SK-N-SH treated with all-trans-retinoic acid at 6 μM for 48 hours (cell line): Measurements from ENCODE around the gene RGPD3.
"Not testable (repeated sequence)": the region's sequence is repeated elsewhere in the genome, so short reads cannot be mapped to it uniquely, and the experiment has no call there.

Experiments
- ATAC-seq: fragments of 200-7000 bp; cut with Tn5 transposase; 3 replicates; pipeline ENCODE4 v1.9.1; 2020; ENCODE audit warnings: mild to moderate bottlenecking, moderate library complexity
- ARNTL ChIP-seq: fragments of 450-650 bp; formaldehyde crosslinking; IDR thresholded peaks from 2 replicates; pipeline ENCODE4 v1.5.0; 2020; ENCODE audit warnings: low read depth, mild to moderate bottlenecking, moderate library complexity, borderline replicate concordance
- ESRRG ChIP-seq: fragments of 250-450 bp; sonication (Bioruptor Pico); IDR thresholded peaks from 2 replicates; pipeline ENCODE4 v1.6.1; 2021; ENCODE audit warnings: mild to moderate bottlenecking
- GLIS3 ChIP-seq: fragments of 250-450 bp; sonication (Bioruptor Pico); IDR thresholded peaks from 2 replicates; pipeline ENCODE4 v1.5.0; 2020; ENCODE audit warnings: mild to moderate bottlenecking, moderate library complexity
- ISL1 ChIP-seq: fragments of 250-450 bp; sonication (Bioruptor Pico); IDR thresholded peaks from 2 replicates; pipeline ENCODE4 v2.1.2; 2022; ENCODE audit warnings: mild to moderate bottlenecking, moderate library complexity
- PPARA ChIP-seq: fragments of 250-450 bp; sonication (Bioruptor Pico); IDR thresholded peaks from 2 replicates; pipeline ENCODE4 v1.5.0; 2020; ENCODE audit warnings: mild to moderate bottlenecking, borderline replicate concordance
- RARB ChIP-seq: fragments of 250-450 bp; sonication (Bioruptor Pico); IDR thresholded peaks from 2 replicates; pipeline ENCODE4 v1.8.0; 2021; ENCODE audit warnings: mild to moderate bottlenecking, moderate library complexity
- SNAI2 ChIP-seq: fragments of 250-450 bp; sonication (Bioruptor Pico); IDR thresholded peaks from 2 replicates; pipeline ENCODE4 v1.5.0; 2020; ENCODE audit warnings: mild to moderate bottlenecking, moderate library complexity
- TCF4 ChIP-seq: fragments of 250-450 bp; sonication (Bioruptor Pico); IDR thresholded peaks from 2 replicates; pipeline ENCODE4 v1.8.0; 2021; ENCODE audit warnings: mild to moderate bottlenecking, moderate library complexity, borderline replicate concordance
- TOX ChIP-seq: fragments of 250-450 bp; sonication (Bioruptor Pico); IDR thresholded peaks from 2 replicates; pipeline ENCODE4 v1.8.0; 2021; ENCODE audit warnings: mild to moderate bottlenecking, moderate library complexity, borderline replicate concordance
- TSHZ2 ChIP-seq: fragments of 250-450 bp; sonication (Bioruptor Pico); IDR thresholded peaks from 2 replicates; pipeline ENCODE4 v1.5.0; 2020; ENCODE audit warnings: mild to moderate bottlenecking, moderate library complexity
- ZC3H10 ChIP-seq: fragments of 250-450 bp; sonication (Bioruptor Pico); IDR thresholded peaks from 2 replicates; pipeline ENCODE4 v1.5.1; 2021; ENCODE audit warnings: mild to moderate bottlenecking, moderate library complexity
- ZFP30 ChIP-seq: fragments of 450-650 bp; formaldehyde crosslinking; IDR thresholded peaks from 2 replicates; pipeline ENCODE4 v1.5.0; 2022; ENCODE audit warnings: mild to moderate bottlenecking, moderate library complexity
- ZNF565 ChIP-seq: fragments of 450-650 bp; formaldehyde crosslinking; conservative IDR thresholded peaks from 2 replicates; pipeline ENCODE4 v1.5.0; 2020; ENCODE audit warnings: low read depth, mild to moderate bottlenecking, moderate library complexity
- ZNF8 ChIP-seq: fragments of 450-650 bp; formaldehyde crosslinking; IDR thresholded peaks from 2 replicates; pipeline ENCODE4 v1.5.0; 2020; ENCODE audit warnings: mild to moderate bottlenecking, moderate library complexity
- TF ChIP-seq, protein P1 (sequence below): fragments of 250-450 bp; sonication (Bioruptor Pico); IDR thresholded peaks from 2 replicates; pipeline ENCODE4 v1.5.1; 2021; ENCODE audit warnings: mild to moderate bottlenecking, moderate library complexity
- TF ChIP-seq, protein P2 (sequence below): fragments of 250-450 bp; sonication (Bioruptor Pico); IDR thresholded peaks from 2 replicates; pipeline ENCODE4 v1.5.1; 2020; ENCODE audit warnings: low read depth, mild to moderate bottlenecking, moderate library complexity

RGPD3 gene

GRCh38 chr2:106468107-106468506 lies at the start of gene RGPD3:
TSS of gene RGPD3 (minus strand) at chr2:106468413. CDS start at chr2:106468288, 125 bp downstream.
- ATAC-seq: not testable (repeated sequence)

DNA sequence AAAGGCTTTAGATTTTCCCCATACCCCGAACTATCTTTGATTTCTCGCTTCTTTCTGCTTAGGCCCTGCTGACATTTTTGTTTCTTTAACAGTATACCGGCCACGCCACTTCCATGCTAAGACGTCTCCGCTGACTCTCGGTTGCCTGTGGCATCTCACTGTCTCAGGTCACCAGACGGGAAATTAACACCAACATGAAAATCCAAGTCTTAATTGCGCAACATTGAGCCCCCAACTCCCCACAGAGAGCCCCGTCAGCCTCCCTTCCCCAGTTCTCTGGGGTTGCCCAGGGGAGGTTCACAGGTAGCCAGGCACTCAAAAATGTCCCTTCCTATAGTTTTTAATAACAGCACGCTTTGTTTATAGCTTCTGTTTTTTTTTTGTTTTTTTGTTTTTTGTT lies 49.1 kb upstream of the RGPD3 start:
- TF ChIP-seq ZNF8 (CRISPR knock-in tag) (no peak), PPARA (CRISPR knock-in tag) (no peak), ESRRG (CRISPR knock-in tag) (no peak), TOX (CRISPR knock-in tag) (no peak), TCF4 (CRISPR knock-in tag) (no peak), ZFP30 (CRISPR knock-in tag) (no peak)
- TF ChIP-seq, protein P1, sequence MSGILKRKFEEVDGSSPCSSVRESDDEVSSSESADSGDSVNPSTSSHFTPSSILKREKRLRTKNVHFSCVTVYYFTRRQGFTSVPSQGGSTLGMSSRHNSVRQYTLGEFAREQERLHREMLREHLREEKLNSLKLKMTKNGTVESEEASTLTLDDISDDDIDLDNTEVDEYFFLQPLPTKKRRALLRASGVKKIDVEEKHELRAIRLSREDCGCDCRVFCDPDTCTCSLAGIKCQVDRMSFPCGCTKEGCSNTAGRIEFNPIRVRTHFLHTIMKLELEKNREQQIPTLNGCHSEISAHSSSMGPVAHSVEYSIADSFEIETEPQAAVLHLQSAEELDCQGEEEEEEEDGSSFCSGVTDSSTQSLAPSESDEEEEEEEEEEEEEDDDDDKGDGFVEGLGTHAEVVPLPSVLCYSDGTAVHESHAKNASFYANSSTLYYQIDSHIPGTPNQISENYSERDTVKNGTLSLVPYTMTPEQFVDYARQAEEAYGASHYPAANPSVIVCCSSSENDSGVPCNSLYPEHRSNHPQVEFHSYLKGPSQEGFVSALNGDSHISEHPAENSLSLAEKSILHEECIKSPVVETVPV (CRISPR knock-in tag): no peak
- TF ChIP-seq, protein P2, sequence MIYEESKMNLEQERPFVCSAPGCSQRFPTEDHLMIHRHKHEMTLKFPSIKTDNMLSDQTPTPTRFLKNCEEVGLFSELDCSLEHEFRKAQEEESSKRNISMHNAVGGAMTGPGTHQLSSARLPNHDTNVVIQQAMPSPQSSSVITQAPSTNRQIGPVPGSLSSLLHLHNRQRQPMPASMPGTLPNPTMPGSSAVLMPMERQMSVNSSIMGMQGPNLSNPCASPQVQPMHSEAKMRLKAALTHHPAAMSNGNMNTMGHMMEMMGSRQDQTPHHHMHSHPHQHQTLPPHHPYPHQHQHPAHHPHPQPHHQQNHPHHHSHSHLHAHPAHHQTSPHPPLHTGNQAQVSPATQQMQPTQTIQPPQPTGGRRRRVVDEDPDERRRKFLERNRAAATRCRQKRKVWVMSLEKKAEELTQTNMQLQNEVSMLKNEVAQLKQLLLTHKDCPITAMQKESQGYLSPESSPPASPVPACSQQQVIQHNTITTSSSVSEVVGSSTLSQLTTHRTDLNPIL: no peak
- ATAC-seq: no peak

GRCh38 chr2:106516864-106517263 lies 48.7 kb upstream of the RGPD3 start:
- TF ChIP-seq ZC3H10 (no peak), ARNTL (CRISPR knock-in tag) (no peak)

GRCh38 chr2:106516436-106516835 lies 48.2 kb upstream of the RGPD3 start:
- ATAC-seq: no peak
- TF ChIP-seq ZNF565 (CRISPR knock-in tag) (no peak), ZC3H10 (no peak), RARB (CRISPR knock-in tag) (no peak), ISL1 (CRISPR knock-in tag) (no peak), TCF4 (CRISPR knock-in tag) (no peak), TSHZ2 (no peak), SNAI2 (CRISPR knock-in tag) (no peak), GLIS3 (CRISPR knock-in tag) (no peak)
- TF ChIP-seq, protein P2: no peak
- TF ChIP-seq, all 23 proteins: peak for 0

More at GRCh38 chr2:106516864-106517263, 48.7 kb upstream of the RGPD3 start:
- no peak for ATAC-seq

- not testable (repeated sequence) for ATAC-seq
These were observed 46.6 kb upstream of the RGPD3 start for GRCh38 chr2:106514827-106515226.

- not testable (repeated sequence) for ATAC-seq
These were observed 45.2 kb upstream of the RGPD3 start for GRCh38 chr2:106513391-106513790.

- not testable (repeated sequence) for ATAC-seq
These were observed 43.7 kb upstream of the RGPD3 start for GRCh38 chr2:106511934-106512333.

DNA sequence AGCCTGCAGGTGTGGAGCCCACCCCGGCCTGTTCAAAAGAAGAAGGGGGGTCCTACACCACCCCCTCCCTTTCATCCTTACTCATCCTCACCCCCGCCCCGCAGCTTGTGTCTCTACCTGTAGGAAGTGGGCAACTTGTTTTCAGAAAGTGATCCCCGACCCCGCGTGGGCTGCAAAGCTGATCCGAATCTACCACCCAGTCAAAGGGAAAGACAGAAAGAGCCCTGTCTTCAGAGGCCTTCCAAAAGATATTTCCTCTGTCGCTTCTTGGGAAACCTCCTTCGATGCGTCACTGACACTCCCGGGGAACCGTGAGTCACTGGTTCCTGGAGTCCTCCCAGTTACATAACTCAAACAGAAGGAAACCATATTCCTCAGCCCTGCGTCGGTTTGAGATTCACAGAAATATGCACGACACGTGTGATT lies 43.3 kb upstream of the RGPD3 start:
- ATAC-seq: peak; percentile 88

GRCh38 chr2:106510791-106511190 lies 42.6 kb upstream of the RGPD3 start:
- not testable (repeated sequence) for ATAC-seq

- ATAC-seq: not testable (repeated sequence)
These were observed 41.2 kb upstream of the RGPD3 start for GRCh38 chr2:106509374-106509770.

DNA sequence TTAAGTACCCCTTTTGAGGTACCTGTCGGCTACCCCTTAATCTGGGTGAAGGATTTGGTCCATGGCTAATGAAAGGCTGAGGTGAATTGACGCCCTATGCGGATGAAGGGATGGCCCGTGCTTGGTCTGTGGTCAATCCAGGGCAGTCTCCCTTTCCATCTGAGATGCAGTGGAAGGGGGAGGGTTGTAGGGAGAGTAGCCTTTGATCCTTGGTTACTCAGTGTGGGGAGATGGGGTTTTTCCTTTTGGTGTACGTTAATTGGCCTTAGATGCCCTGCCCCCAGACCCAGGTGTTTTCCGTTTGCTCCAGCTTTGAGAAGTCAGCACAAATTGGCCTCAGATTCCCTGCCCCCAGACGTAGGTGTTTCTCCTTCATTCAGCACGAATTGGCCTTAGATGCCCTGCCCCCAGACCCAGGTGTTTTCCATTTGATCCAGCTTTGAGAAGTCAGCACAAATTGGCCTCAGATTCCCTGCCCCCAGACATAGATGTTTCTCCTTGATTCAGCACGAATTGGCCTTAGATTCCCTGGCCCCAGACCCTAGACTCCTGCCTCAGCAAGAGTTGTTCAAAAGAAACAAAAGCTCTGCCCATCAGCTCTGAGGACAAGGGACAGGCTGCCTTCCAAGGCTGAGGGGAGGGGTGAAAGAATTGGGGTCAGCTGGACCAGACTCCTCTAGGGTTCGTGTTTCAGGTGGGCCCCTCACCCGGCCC lies 40.6 kb upstream of the RGPD3 start:
- ATAC-seq: not testable (repeated sequence)

DNA sequence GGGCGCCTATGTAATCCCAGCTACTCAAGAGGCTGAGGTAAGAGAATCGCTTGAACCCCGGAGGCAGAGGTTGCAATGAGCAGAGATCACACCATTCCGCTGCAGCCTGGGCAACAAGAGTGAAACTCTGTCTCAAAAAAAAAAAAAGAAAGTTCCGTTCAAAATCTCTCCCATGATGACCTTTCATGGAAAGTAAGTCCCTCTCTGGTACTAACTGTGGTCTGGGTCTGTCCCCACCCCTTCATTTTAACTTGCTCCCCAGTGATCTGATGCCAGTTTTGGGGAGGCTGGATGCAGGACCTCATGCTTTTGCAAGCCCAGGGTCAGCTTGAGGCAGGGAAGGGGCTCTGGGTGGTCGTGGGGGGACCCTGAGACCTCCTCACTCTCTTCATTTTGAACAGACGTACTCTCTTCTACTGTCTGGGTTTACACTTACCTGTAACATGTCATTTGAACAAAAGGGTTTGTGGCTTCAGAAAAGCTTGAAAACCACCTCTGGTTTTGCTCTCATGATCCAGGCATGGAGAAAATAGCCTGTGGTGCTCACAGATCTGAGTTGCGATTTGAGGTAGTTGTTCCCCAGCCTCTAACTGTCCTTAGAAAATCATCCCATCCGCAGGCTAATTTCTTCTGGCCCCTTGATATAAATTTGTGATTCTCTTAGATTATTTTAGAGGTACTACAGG lies 37.9 kb upstream of the RGPD3 start:
- ATAC-seq: not testable (repeated sequence)
